Activated gamma-delta T cell treated with Interleukin-2 at 50 U/mL for 16 hours (primary cell): ENCODE measurements around the gene LTBP4.
"Not testable (repeated sequence)": the region's sequence is repeated elsewhere in the genome, so short reads cannot be mapped to it uniquely, and the experiment has no call there.

Experiments
- DNase-seq: peaks from one replicate; pipeline ENCODE4 v3.0.0-alpha.2; 2020

Gene LTBP4

DNA sequence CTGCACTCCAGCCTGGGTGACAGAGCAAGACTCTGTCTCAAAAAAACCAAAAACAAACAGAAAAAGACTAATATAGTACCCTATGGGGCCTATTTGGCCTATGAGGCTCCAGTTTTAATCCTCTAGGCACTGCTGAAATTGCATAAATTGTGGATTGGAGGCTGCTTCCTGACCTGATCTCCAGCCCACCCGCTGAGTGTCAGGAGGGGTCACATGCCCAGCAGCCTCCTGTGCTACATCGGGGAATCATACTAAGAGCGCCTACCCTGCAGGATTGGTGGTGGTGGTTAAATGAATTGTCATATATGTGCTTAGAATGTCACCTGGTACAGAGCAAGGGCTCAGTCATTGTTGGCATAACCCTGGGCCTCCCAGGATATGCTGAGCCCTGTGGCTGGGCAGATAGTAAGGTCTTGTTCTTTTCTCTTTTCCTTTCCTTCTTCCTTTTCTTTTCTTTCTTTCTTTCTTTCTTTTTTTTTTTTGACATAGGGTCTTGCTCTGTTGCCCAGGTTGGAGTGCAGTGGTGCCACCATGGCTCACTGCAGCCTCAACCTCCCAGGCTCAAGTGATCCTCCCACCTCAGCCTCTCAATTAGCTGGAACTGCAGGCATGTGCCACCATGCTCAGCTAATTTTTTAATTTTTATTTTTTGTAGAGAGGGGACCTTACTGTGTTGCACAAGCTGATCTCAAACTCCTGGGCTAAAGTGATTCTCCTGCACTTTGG is 31.3 kb downstream of the LTBP4 start:
- no peak for DNase-seq

DNA sequence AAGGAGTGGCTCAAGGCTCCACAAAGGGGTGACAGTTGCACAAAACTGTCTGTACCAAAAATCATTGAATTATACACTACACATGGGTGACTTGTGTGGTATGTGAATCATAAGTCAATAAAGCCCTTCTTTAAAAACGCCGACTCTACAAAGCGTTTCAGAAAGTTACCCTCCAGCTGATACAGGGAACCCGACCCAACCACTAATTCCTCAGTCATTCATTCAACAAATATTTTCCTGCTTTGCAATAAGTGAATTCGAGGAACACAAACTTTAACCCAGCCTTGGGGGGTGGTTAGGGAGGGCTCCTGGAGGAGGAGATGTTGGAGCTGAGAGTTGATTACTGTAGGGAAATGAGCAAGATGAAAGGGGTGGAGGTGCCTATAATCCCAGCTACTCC is 32.0 kb downstream of the LTBP4 start:
- DNase-seq: no peak

DNA sequence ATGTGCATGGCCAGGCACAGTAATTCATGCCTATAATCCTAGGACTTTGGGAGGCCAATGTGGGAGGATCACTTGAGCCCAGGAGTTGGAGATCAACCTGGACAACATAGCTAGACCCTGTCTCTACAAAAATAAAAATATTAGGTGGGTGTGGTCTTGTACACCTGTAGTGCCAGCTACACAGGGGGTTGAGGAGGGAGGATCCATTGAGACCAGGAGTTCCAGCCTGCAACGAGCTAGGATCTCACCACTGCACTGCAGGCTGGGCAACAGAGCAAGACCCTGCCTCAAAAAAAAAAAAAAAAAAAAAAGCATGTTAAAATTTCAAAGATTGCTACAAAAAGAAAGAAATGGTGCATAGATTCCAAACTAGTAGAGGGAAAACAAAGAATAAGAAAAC is 37.2 kb downstream of the LTBP4 start:
- DNase-seq: no peak

DNA sequence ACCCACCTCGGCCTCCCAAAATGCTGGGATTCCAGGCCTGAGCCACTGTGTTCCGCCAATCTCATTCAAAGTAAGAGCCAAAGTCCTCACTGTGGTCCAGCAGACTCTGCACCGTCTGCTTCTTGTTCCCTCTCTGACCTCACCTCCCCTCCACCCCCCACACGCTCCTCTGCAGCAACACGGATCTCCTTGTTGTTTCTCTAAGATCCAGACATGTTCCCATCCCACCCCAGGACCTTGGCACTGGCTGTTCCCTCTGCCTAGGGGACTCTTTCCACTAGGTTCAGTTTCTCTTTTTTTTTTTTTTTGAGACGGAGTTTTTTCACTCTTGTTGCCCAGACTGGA is 38.4 kb downstream of the LTBP4 start:
- no peak for DNase-seq

DNA sequence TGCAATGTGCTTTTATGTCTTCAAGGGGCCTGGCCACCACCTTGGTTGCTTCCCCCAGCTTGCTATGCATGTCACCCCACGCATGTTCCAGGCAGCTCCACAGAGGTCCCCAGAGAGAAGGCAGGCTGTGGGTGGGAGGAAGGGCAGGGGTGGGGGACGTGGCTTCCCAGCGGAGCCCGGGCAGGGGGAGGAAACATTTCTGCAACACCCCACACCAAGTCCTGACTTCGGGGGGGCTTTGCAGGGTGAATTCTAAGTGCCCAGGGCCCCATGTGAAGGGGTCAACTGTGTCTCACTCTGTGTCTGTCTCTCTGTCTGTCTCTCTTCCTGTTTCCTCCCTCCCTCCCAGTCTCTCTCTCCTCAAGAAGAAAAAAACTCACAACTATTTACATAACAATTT is 39.6 kb downstream of the LTBP4 start:
- no peak for DNase-seq

DNA sequence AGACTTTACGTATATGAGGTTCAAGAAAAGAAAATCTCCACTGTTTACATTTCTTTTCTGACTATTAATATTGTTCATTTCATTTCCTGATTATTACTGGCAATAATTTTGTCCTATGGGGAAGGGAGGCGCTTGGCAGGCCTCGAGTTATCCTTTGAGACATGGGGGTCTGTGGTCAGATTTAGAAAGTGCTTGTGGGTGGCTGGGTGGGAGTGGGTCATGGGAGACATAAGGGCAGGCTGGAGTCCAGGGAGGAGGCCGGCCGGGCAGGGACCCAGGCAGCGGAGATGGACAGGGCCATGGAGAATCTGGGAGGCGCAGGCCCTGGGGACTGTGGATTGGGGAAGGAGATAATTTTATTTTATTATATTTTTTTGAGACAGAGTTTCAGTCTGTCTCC is 40.1 kb downstream of the LTBP4 start:
- no peak for DNase-seq

DNA sequence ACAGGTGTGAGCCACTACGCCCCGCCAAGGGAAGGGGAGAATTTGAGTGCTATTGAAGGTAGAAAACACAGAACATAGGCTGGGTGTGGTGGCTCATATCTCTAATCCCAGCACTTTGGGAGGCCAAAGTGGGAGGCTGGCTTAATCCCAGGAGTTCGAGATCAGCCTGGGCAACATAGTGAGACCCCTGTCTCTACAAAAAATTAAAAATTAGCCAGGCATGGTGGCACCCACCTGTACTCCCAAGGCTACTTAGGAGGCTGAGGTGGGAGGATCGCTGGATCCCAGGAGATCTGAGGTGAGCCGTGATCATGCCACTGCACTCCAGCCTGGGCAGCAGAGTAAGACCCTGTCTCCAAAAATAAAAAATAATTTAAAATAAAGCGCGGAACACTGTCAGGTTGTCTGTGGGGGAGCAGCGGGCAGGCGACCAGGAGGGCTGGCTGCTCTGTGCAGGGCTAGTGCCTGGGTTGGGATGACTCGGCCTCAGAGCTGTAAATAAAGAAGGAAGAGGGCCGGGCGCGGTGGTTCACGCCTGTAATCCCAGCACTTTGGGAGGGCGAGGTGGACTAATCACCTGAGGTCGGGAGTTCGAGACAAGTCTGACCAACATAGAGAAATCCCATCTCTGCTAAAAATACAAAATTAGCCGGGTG is 41.0 kb downstream of the LTBP4 start:
- no peak for DNase-seq

DNA sequence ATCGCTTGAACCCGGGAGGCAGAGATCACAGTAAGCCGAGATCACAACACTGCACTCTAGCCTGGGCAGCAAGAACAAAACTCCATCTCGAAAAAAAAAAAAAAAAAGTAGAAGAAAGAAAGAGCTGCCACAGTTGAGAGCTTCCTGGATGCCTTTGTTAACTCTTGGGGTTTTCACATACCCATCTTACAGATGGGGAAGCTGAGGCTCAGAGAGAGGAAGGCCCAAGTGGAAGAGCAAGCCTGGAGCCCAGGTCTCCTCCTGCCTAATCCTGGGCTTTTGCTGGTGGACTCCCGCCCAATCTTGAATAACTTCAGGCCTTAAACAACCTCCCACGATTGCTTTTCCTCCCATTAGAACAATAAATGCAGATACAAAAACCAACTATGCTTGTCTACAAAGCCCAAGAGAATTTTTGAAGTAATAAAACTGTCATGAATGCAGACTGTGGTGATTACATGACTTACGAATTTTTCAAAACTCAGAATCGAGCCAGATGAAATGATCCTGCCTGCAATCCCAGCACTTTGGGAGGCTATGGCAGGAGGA is 41.7 kb downstream of the LTBP4 start:
- DNase-seq: no peak

DNA sequence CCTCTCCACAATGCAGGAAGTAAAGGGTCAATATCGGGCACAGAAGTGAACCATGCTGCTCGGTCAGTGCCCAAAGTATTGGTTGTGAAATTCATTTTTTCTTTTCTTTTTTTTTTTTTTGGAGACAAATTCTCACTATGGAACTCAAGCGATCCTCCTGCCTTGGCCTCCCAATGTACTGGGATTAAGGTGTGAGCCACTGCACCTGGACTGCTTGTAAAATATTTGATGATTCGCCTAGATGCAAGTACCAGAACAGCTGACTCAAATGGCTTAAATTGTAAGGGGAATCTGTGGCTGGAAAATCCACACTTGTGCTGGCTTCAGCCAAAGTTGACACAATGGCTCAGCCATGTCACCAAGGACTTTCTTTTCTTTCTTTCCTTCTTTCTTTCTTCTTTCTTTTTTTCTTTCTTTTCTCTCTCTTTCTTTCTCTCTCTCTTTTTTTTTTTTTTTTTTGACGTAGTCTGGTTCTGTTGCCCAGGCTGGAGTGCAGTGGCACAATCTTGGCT is 45.6 kb downstream of the LTBP4 start:
- no peak for DNase-seq

DNA sequence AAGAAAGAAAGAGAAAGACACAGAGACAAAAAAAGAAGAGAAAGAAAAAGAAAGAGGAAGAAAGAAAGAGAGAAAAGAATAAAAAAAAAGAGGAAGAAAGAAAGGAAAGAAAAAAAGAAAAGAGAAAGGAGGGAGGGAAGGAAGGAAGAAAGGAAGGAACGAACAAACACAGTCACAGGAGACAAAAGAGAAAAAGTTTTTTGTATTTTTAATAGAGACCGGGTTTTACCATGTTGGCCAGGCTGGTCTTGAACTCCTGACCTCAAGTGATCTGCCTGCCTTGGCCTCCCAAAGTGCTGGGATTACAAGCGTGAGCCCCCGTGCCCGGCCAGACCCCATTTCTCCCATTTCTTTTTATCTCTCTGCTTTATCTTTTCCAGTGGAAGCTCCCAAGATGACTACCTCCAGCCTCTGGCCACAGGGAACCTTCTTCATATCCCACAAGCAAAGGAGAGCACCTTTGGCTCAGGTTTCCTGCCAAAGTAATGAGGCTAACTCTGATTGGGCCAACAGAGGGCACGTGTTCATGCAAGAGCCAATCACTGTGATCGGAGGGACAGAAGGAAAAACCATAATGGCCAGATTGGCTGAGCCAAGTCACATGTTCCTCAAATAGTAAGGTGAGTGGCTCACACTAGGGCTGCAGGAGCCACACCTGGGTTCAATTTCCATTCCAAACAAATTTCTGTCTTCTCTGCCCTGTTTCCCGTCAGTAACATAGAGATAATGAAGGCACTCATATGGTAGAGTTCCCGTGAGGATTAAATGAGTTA is 48.9 kb downstream of the LTBP4 start:
- DNase-seq: not testable (repeated sequence)

DNA sequence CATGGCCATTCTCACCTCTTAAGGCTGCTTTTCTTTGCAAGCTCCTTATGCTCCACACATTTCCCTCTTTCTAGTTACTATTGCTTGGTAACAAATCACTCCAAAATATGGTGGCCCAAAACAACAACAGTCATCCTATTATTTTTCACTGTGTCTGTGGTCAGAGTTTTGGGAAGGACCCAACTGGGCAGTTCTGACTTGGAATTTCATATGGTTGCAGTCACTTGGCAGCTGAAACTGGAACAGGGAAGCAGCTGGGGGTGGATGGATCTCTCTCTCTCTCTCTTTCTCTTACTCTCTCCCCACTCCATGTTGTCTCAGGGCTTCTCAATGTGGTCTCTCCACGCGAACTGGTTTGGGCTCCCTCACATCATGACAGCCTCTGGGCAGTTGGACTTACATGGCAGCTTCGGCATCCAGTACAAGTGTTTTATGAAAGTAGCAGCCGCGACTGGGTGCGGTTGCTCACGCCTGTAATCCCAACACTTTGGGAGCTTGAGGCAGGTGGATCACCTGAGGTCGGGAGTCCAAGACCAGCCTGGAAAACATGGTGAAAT is 49.7 kb downstream of the LTBP4 start:
- DNase-seq: no peak

DNA sequence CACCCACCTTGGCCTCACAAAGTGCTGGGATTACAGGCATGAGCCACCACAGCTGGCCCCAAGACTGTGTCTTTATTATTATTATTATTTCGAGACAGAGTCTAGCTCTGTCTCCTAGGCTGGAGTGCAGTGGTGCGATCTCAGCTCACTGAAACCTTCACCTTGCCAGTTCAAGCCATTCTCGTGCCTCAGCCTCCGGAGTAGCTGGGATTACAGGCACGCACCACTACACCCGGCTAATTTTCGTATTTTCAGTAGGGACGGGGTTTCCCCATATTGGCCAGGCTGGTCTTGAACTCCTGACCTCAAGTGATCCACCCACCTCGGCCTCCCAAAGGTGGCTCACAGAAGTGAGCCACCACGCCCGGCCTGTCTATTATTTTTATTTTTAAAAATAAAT is 51.1 kb downstream of the LTBP4 start:
- DNase-seq: not testable (repeated sequence)

DNA sequence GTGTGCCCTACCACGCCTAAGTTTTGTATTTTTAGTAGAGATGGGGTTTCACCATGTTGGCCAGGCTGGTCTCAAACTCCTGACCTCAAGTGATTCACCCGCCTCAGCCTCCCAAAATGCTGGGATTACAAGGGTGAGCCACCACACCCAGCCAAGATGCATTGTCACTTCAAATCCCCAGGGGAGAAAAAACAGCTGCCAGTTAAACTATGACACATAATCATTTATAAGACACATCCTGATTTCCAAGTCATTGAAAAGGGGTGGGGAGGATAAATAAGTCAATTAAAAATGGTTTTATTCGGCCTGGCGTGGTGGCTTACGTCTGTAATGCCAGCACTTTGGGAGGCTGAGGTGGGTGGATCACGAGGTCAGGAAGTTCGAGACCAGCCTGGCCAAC is 54.5 kb downstream of the LTBP4 start:
- DNase-seq: not testable (repeated sequence)

DNA sequence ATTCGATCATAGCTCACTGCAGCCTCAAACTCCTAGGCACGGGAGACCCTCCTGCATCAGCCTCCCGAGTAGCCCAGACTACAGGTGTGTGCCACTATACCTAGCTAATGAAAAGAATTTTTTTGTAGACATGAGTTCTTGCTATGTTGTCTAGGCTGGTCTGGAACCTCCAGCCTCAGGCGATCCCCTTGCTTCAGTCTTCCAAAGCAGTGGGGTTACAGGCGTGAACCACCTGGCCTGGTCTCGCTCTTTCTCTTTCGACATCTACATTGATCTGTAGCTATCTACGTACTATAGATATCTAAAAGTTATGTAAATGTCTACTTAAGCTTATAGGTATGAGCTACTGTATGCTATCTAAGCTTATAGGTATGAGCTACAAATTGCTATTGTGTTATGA is 56.9 kb downstream of the LTBP4 start:
- DNase-seq: no peak

DNA sequence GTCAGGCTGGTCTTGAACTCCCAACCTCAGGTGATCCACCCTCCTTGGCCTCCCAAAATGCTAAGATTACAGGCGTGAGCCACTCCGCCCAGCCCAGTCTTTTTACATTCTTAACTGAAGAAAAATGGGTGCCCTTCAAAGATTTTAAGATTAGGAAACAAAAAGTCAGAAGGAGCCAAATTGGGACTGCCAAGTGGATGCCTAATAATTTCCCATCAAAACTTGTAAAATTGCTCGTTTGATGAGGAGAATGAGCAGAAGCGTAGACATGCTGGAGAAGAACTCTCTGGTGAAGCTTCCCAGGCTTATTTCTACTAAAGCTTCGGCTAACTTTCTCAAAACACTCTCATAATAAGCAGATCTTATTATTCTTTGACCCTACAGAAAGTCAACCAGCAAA is 57.9 kb downstream of the LTBP4 start:
- DNase-seq: no peak

DNA sequence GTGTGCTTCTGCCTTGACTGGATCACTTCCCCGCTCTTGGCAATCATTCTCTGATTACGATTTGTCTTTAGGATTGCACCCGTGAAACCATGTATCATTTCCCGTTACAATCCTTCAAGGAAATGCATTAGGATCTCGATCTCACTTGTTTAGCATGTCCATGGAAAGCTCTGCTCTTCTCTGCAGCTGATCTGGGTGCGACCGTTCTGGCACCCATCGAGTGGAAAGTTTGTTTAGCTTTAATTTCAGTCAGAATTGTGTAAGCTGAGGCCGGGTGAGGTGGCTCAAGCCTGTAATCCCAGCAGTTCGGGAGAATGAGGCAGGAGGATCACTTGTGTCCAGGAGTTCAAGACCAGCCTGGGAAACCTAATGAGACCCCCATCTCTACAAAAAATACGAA is 58.4 kb downstream of the LTBP4 start:
- DNase-seq: no peak

DNA sequence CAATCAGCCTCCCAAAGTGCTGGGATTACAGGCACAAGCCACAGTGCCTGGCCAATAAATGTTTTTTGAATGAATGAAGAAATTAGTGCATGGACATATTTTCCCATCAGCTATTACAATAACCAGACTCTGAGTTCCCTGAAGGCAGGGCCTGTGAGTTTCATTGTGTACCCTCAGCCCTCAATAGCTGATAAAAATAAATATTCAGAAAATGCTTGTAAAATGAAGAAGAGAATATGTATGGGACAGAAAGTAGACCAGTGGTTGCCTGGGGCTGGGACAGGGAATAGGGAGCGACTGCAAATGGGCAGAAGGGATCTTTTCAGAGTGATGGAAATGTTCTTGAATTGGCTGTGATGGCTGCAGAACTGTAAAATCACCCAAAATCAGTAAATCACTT is 60.4 kb downstream of the LTBP4 start:
- no peak for DNase-seq

DNA sequence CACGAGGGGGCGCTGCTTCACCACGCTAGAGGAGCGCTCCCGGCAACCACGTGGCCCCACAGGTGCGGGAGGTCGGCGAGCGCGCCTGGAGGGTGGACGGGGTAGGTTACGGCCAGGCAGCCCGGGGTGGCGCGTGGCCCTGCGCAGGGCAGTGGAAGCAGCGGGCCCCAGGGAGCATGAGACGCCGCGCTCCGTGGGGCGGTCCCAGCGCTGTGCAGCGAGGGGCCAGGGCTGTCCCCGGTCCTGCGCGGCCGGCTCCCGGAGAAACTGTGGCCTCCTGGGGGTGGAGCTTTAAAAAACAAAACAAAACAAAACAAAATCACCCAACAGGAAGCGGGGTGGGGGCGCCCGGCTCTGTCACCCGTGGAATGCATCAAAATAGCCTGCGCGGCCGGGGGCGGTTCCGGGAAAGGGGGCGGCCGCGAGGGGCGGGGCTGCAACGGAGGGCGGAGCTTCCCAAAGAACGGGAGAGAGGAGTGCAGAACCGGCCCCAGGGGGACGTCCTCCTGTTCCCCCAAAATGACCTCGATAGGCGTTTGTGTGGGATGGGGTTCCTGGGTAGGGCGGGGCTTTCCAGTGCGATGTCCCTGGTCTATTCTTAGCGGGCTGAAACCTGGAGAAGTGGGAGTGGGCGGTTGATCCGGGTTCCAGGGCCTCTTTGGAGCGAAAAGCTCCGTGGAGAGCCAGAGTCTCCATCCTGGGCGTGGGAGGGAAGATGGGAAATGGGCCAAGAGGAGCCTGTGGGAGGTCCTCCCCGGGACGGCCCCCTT is 61.9 kb downstream of the LTBP4 start:
- DNase-seq: peak; percentile 95

DNA sequence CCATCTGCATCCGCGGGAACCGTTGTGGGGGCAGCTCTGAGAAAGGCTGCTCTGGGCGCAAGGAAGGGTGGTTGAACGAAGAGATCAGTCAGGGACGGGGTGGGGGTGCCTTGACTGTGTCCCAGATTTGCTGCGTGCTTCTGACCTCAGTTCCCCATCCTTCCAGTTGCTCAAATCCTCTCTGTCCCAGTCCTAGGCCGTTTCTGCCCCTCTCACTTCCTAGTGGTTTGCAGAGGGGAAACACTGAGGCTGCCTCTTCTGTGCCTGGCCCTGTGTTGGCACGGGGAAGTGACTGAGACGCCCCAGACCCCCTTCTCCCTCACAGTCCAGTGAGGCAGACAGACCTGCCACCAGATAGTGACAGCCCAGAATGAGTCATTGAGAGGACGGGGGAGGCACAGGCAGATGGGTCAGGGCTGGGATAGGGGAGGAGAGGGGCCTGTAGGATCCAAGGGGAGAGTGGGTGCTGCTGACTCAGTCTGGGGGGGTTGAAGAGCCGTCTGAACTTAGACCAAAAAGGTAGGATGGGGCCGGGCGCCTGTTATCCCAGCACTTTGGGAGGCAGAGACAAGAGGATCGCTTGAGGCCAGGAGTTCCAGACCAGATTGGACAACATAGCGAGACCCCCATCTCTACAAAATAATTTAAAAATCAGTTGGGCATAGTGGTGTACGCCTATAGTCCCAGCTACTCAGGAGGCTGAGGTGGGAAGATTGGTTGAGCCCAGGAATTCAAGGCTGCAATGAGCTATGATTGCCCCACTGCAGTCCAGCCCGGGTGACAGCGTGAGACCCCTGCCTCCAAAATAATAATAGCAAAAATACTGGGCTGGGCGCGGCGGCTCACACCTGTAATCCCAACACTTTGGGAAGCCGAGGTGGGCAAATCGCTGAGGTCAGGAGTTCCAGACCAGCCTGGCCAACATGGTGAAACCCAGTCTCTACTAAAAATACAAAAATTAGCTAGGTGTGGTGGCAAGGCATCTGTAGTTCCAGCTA is 62.8 kb downstream of the LTBP4 start:
- DNase-seq: no peak

DNA sequence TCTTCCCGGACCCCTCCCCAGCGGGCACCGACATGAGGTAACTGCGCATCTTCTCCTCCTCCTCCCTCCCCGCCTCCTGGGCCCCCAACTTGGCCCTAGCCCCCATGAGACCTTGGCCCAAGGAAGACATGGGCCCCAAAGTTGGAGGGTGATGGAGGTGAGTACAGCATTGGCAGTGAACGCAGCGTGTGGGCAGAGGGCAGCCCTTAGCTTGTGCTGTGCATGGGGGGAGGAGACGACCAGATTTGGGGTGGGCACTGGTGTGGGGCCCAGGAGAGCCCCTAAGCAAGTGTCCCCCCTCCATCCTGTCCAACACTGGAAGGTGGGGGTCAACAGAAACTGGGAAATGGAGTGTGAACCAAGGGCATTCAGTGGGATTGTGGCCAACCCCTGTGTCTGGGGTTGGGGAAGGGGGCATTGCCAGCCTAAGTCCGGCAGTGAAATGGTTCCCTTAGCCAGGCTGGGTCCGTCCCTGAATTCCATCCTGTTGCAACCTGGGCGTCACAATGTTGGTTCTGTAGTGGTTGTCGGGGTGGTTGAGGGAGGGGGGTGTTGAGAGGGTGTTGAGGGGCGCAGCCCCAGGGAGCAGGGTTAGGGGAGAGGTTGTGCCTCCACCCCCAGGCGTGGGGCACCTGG is 65.8 kb downstream of the LTBP4 start:
- no peak for DNase-seq

DNA sequence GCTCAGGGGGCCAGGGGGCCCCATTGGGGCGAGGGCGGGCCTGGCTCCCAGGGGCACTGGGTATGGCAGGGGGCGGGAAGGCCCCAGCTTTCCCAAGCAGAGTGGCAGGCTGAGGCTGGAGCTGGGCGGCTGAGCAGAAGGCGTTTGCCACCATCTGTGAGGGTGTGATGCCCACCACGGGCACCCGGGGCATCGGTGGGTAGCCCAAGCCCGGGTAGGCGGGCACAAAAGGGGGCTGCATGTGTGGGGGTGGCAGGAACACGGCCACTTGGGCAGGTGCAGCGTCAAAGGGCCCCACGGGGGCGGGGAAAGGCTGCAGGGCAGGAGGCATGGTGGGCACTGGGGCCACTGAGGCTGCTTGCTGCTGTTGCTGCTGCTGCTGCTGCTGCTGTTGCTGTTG is 66.4 kb downstream of the LTBP4 start:
- DNase-seq: no peak
